A673 (cell line): ENCODE data around the gene ARHGAP24. TPM values are rescaled to one million over a fixed set of nuclear protein-coding genes. Genes with fewer than 3 reads are reported as not detected.

ENCODE experiments used
- BruUV-seq: library from RNA; stranded (reverse); fragments of 400-500 nt; replicated peaks from 2 replicates; lab custom pipeline; 2021; lab: Mats Ljungman, UMichigan
- CTCF ChIA-PET: fragments of 300-600 bp; sonication (Branson Sonifier 250); formaldehyde crosslinking; loops from one replicate; lab custom pipeline; 2022; ENCODE audit warnings: antibody characterized with exemption; lab: Charles Lee
- POLR2A ChIA-PET: fragments of 300-600 bp; sonication (Branson Sonifier 250); formaldehyde crosslinking; loops from one replicate; lab custom pipeline; 2022; ENCODE audit warnings: antibody characterized with exemption; ENCODE audit not compliant: low non-redundant PET; lab: Charles Lee
- DNase-seq: peaks from one replicate; pipeline ENCODE4 v3.0.0-alpha.2; 2015; ENCODE audit warnings: low spot score
- H3K27ac ChIP-seq: fragments of 200-600 bp; sonication (generic); 2 replicates; pipeline ENCODE4 v1.5.1; 2016; ENCODE audit warnings: mixed run types, low read depth, mild to moderate bottlenecking, mixed read lengths, antibody characterized with exemption, low read length; ENCODE audit not compliant: poor library complexity, severe bottlenecking
- H3K27me3 ChIP-seq: fragments of 200-600 bp; sonication (generic); replicated peaks from 2 replicates; pipeline ENCODE4 v1.6.1; 2017; ENCODE audit warnings: mixed run types, low read depth, mild to moderate bottlenecking, mixed read lengths, antibody characterized with exemption, low read length; ENCODE audit not compliant: insufficient read depth, poor library complexity
- H3K36me3 ChIP-seq: fragments of 200-600 bp; sonication (generic); 2 replicates; pipeline ENCODE4 v1.6.1; 2016; ENCODE audit warnings: mixed run types, mild to moderate bottlenecking, mixed read lengths, antibody characterized with exemption, low read length; ENCODE audit not compliant: insufficient read depth, poor library complexity, severe bottlenecking
- H3K4me1 ChIP-seq: fragments of 200-600 bp; sonication (generic); 2 replicates; pipeline ENCODE4 v1.6.1; 2017; ENCODE audit warnings: mixed run types, mild to moderate bottlenecking, mixed read lengths, antibody characterized with exemption, low read length; ENCODE audit not compliant: insufficient read depth, poor library complexity, severe bottlenecking
- H3K4me3 ChIP-seq: fragments of 200-600 bp; sonication (generic); 2 replicates; pipeline ENCODE4 v1.5.1; 2016; ENCODE audit warnings: low read depth, mixed run types, mild to moderate bottlenecking, mixed read lengths, low read length; ENCODE audit not compliant: poor library complexity, severe bottlenecking
- H3K9me3 ChIP-seq: fragments of 200-600 bp; sonication (generic); 2 replicates; pipeline ENCODE4 v1.6.1; 2016; ENCODE audit warnings: mixed run types, low read depth, mild to moderate bottlenecking, mixed read lengths, antibody characterized with exemption, low read length; ENCODE audit not compliant: poor library complexity, severe bottlenecking
- EZH2 ChIP-seq: fragments of 200-600 bp; sonication (generic); IDR thresholded peaks from 2 replicates; pipeline ENCODE4 v1.6.1; 2017; ENCODE audit warnings: borderline replicate concordance, low read depth, mild to moderate bottlenecking, mixed read lengths, antibody characterized with exemption, low read length; ENCODE audit not compliant: poor library complexity, severe bottlenecking
- intact Hi-C: fragments of 100-400 bp; cut with micrococcal nuclease; formaldehyde crosslinking; loops from one replicate; pipeline ENCODE4 v1.10.0; 2022; ENCODE audit not compliant: unreplicated experiment
- total RNA-seq: library from RNA; stranded (reverse); gene quantifications from 2 replicates; pipeline ENCODE4 v1.2.3, GENCODE V29; 2021
- TF ChIP-seq, protein P1 (sequence below): fragments of 300-800, 200-600 bp; sonication (generic); conservative IDR thresholded peaks from 2 replicates; pipeline ENCODE4 v1.5.1; 2017; ENCODE audit warnings: low read depth, mild to moderate bottlenecking, antibody characterized with exemption, low read length, moderate library complexity, mixed read lengths

ARHGAP24 gene
- total RNA-seq, 1 experiment from 2014 or later: 5.8 TPM

DNA sequence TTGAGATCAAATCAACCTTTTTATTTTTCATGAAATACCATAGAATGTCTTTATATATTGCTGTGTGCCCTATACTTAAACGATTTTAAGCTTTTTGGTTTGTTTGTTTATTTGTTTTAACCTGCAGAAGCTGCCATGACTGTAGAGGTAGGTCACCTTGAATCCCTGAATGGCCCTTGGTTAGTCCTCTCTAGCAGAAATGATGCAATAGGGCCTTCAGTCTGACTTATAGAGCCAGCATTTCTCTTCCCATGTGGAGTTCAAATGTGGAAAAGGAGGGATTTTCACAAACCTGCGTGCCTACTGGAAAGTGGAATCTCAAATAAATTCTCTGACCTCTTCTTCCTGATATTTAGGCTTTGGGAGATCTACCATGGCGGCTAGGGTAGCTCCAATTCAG is 557.0 kb downstream of the ARHGAP24 start:
- no peak for TF ChIP-seq EZH2
- TF ChIP-seq, protein P1, sequence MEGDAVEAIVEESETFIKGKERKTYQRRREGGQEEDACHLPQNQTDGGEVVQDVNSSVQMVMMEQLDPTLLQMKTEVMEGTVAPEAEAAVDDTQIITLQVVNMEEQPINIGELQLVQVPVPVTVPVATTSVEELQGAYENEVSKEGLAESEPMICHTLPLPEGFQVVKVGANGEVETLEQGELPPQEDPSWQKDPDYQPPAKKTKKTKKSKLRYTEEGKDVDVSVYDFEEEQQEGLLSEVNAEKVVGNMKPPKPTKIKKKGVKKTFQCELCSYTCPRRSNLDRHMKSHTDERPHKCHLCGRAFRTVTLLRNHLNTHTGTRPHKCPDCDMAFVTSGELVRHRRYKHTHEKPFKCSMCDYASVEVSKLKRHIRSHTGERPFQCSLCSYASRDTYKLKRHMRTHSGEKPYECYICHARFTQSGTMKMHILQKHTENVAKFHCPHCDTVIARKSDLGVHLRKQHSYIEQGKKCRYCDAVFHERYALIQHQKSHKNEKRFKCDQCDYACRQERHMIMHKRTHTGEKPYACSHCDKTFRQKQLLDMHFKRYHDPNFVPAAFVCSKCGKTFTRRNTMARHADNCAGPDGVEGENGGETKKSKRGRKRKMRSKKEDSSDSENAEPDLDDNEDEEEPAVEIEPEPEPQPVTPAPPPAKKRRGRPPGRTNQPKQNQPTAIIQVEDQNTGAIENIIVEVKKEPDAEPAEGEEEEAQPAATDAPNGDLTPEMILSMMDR: no peak
- Histone ChIP-seq H3K9me3 (no peaks in the 10 kb centered on the region), H3K27me3 (no peaks in the 10 kb centered on the region), H3K4me1 (no peaks in the 10 kb centered on the region), H3K27ac (no peak overlapping the region), H3K36me3 (no peaks in the 10 kb centered on the region), H3K4me3 (no peak overlapping the region)
- BruUV-seq: no TSS peak
- ChIA-PET CTCF (no interaction called here), POLR2A (no interaction called here)
- DNase-seq: no peak
- intact Hi-C loops: no loop called here

DNA sequence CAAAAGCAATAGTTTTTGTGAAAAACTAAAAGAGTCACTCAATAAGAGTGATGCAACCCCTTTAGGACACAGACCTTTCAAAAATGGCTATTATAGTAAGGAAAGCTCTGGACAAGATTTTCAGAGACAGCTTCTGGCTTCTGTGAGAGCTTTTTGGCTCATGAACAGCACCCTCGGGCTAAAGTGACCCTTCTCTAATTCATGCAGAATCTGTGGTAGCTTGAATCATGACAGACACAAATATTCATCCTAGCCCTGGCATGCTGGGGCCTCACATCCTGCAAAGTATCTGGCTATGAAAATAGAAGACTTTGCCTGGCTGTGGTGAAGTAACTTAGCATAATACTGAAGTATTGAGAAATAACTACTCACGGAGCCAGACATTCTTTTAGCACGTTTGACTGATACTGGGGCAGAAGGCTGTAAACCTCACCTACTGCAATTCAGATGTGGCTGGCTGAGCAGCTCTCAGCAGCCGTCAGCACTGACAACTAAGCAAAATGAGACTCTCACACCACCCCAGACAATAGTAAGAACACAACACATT is 557.6 kb downstream of the ARHGAP24 start:
- Histone ChIP-seq H3K27ac (no peak overlapping the region), H3K4me3 (no peak overlapping the region), H3K27me3 (no peaks in the 10 kb centered on the region), H3K36me3 (no peaks in the 10 kb centered on the region), H3K4me1 (no peaks in the 10 kb centered on the region), H3K9me3 (no peaks in the 10 kb centered on the region)
- TF ChIP-seq EZH2: no peak
- TF ChIP-seq, protein P1: no peak
- no peak for DNase-seq
- ChIA-PET POLR2A (no interaction called here), CTCF (no interaction called here)
- intact Hi-C loops: no loop called here
- no TSS peak for BruUV-seq

DNA sequence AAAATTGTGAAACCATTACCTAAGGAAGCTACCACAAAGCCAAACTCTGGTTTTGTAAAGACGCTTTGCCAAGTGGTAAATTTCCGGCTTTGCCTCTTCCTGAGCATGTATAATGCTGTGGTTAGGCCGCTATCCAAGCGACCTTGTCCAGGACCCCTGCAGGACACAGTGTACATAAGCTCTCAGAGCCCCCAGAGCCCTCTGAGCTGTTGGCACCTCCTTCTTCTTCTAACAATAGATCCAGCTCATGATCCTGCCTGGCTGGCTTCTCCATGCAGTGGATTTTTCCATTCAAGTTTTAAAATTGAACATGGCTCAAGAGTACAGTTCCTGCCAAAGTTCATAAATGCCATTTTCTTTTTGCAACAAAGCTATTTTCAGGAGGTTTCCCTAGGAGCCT is 558.2 kb downstream of the ARHGAP24 start:
- H3K27ac ChIP-seq: no peak overlapping the region
- ChIA-PET CTCF (no interaction called here), POLR2A (no interaction called here)
- no peaks in the 10 kb centered on the region for H3K36me3 ChIP-seq
- intact Hi-C loops: no loop called here
- H3K27me3 ChIP-seq: no peaks in the 10 kb centered on the region
- no TSS peak for BruUV-seq
- DNase-seq: no peak
- H3K4me1 ChIP-seq: no peaks in the 10 kb centered on the region
- TF ChIP-seq, protein P1: no peak
- TF ChIP-seq EZH2: no peak
- no peaks in the 10 kb centered on the region for H3K9me3 ChIP-seq
- no peak overlapping the region for H3K4me3 ChIP-seq
